T-helper 1 cell (primary cell): Measurements from ENCODE around the gene RPUSD2.
"Not testable (repeated sequence)": the region's sequence is repeated elsewhere in the genome, so short reads cannot be mapped to it uniquely, and the experiment has no call there.

ENCODE experiments used
- DNase-seq, 5 donors: peaks; one replicate each; pipeline ENCODE4 v3.0.0-alpha.2; 2012 to 2020

RPUSD2 gene

GRCh38 chr15:40565333-40566238, 3.5 kb upstream of the RPUSD2 start:
- no peak for DNase-seq

GRCh38 chr15:40567111-40567510, 2.0 kb upstream of the RPUSD2 start:
- no peak for DNase-seq

- no peak for DNase-seq
Measured at GRCh38 chr15:40575113-40575512, 6.0 kb downstream of the RPUSD2 start.

- not testable (repeated sequence) for DNase-seq
Measured at GRCh38 chr15:40576914-40577313, 7.8 kb downstream of the RPUSD2 start.

- DNase-seq: no peak
Measured at GRCh38 chr15:40578892-40579291, 9.8 kb downstream of the RPUSD2 start.

- not testable (repeated sequence) for DNase-seq
Measured at GRCh38 chr15:40581796-40582195, 12.7 kb downstream of the RPUSD2 start.

GRCh38 chr15:40582726-40583246, 13.7 kb downstream of the RPUSD2 start:
- DNase-seq: peak in 1 of 5 donors; percentile 17

- no peak for DNase-seq
Measured at GRCh38 chr15:40584191-40584590, 15.1 kb downstream of the RPUSD2 start.

GRCh38 chr15:40590667-40591050, 21.6 kb downstream of the RPUSD2 start:
- DNase-seq: no peak

- no peak for DNase-seq
Measured at GRCh38 chr15:40591389-40591788, 22.3 kb downstream of the RPUSD2 start.

GRCh38 chr15:40593165-40593564, 24.1 kb downstream of the RPUSD2 start:
- no peak for DNase-seq

GRCh38 chr15:40593588-40594428, 24.7 kb downstream of the RPUSD2 start, which contains the start of gene KNL1:
TSS of gene KNL1 (plus strand) at chr15:40594249. CDS start at chr15:40602932, 8,683 bp downstream.
- DNase-seq: peak; percentile 71 to 95 (median 77)

GRCh38 chr15:40594429-40594836, 25.3 kb downstream of the RPUSD2 start:
- no peak for DNase-seq

- no peak for DNase-seq
Measured at GRCh38 chr15:40595219-40595618, 26.1 kb downstream of the RPUSD2 start.

- no peak for DNase-seq
Measured at GRCh38 chr15:40595773-40596172, 26.7 kb downstream of the RPUSD2 start.

- no peak for DNase-seq
Measured at GRCh38 chr15:40597024-40597423, 27.9 kb downstream of the RPUSD2 start.

GRCh38 chr15:40598126-40598525, 29.0 kb downstream of the RPUSD2 start:
- DNase-seq: no peak

GRCh38 chr15:40598672-40599071, 29.6 kb downstream of the RPUSD2 start:
- no peak for DNase-seq

- no peak for DNase-seq
Measured at GRCh38 chr15:40600956-40601355, 31.9 kb downstream of the RPUSD2 start.

GRCh38 chr15:40603935-40604334, 34.8 kb downstream of the RPUSD2 start:
- DNase-seq: no peak

- no peak for DNase-seq
Measured at GRCh38 chr15:40613080-40613479, 44.0 kb downstream of the RPUSD2 start.

GRCh38 chr15:40618023-40618422, 48.9 kb downstream of the RPUSD2 start:
- DNase-seq: no peak

GRCh38 chr15:40618906-40619305, 49.8 kb downstream of the RPUSD2 start:
- no peak for DNase-seq
